AG09309 (cell line): ENCODE measurements around the gene RNF44.

ENCODE experiments used
- DNase-seq: peaks from one replicate; pipeline ENCODE4 v3.0.0-alpha.2; 2010; ENCODE audit warnings: low read depth
- H3K4me3 ChIP-seq: 2 replicates; pipeline ENCODE4 v1.5.1; 2011; ENCODE audit warnings: mild to moderate bottlenecking, low read depth, low read length, moderate library complexity; ENCODE audit not compliant: control insufficient read depth
- TF ChIP-seq, protein P1 (sequence below): IDR thresholded peaks from 2 replicates; pipeline ENCODE4 v1.5.1; 2011; ENCODE audit warnings: mild to moderate bottlenecking, low read depth, low read length, inconsistent platforms; ENCODE audit not compliant: insufficient read depth, control insufficient read depth; ENCODE audit errors: missing control alignments

RNF44 gene

DNA sequence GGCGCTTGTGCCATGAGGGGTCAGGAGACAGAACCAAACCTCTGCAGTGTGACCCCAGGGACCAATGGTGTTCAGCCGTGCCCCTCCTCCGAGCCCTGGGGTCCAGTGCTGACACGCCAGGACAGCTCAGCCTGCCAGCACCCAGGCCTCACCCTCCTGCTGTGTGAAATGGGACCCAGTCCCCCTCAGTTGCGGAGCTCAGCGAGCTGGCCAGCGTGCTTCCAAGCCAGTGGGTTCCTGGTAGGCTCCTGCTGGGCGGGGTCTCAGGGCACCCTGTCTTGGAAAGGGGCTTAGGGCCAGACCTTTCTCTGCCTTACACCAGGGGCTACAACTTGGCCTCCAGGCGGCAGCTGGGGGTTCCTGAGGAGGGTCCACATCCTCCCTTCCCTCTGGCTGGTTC is 4.4 kb downstream of the RNF44 start:
- no peak overlapping the region for H3K4me3 ChIP-seq
- DNase-seq: no peak
- TF ChIP-seq, protein P1, sequence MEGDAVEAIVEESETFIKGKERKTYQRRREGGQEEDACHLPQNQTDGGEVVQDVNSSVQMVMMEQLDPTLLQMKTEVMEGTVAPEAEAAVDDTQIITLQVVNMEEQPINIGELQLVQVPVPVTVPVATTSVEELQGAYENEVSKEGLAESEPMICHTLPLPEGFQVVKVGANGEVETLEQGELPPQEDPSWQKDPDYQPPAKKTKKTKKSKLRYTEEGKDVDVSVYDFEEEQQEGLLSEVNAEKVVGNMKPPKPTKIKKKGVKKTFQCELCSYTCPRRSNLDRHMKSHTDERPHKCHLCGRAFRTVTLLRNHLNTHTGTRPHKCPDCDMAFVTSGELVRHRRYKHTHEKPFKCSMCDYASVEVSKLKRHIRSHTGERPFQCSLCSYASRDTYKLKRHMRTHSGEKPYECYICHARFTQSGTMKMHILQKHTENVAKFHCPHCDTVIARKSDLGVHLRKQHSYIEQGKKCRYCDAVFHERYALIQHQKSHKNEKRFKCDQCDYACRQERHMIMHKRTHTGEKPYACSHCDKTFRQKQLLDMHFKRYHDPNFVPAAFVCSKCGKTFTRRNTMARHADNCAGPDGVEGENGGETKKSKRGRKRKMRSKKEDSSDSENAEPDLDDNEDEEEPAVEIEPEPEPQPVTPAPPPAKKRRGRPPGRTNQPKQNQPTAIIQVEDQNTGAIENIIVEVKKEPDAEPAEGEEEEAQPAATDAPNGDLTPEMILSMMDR: no peak

DNA sequence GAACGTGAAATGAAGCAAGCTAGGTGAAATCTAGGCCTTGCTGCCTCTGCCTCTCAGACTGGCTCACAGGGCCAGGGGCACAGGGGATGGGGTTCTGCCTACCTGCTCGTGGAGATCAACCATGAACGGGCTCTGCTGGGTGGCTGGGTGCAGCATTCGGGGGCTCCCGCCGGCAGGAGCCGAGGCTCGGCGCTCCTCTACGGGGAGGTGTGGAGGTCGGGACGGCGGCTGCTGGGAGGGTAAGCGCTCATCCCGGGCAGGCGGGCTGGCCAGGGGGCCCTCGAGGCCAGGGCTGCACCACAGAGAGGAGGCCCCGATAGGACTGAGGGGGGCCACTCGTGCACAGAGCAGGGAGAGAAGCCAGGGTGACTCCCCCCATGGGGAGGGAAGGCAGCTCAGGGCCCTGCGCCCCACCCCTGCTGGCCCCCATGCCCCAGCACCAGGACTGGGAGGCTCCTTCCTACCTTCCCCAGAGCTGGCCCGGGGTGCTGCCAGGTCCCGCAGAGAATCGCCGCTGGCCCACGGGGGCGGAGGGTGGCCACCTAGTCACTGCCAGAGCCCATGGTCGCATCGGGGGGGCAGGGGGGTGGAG is 5.2 kb downstream of the RNF44 start:
- DNase-seq: no peak
- TF ChIP-seq, protein P1: no peak
- no peak overlapping the region for H3K4me3 ChIP-seq

DNA sequence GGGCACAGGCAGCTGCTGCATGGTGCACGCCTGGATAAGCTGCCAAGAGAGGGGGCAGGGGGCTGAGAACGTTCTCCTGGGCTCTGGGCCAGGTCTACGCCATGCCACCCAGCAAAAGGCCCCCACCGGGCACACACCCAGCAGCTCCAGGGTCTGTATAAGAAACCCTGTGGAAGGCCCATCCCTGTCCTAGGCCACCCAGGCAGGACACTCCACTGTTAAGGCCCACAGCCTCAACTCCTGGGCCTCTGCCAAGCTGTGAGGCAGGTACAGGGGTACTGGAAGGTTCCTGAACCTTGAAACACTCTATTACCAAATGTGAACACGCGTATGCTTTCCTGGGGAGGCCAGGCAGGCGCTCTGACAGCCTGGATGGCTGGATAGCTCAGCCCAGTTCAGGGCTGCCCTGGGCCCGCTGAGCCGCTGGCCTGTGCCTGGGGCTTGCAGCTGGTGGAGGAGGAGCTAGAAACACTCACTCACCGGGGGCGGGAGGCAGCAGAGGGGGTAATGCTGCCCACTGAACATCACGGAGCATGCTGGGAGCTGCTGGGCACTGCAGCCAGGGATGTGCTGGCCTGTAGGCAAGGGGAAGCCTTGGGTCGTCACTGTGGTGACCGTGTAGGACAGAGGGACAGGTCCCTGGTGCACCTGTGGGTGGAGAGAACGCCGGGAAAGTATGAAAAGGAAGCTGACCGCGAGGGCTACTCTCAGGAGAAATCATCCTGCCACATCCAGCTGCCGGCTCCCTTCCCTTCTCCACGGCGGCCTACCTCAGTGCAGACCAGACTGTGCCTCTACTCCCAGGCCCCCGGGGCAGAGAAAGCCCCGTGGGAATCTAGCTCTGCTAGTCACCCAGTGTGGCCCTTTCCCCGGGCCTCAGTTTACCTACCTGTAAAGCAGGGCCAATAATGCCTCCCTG is 6.0 kb downstream of the RNF44 start:
- H3K4me3 ChIP-seq: no peak overlapping the region
- TF ChIP-seq, protein P1: no peak
- no peak for DNase-seq

DNA sequence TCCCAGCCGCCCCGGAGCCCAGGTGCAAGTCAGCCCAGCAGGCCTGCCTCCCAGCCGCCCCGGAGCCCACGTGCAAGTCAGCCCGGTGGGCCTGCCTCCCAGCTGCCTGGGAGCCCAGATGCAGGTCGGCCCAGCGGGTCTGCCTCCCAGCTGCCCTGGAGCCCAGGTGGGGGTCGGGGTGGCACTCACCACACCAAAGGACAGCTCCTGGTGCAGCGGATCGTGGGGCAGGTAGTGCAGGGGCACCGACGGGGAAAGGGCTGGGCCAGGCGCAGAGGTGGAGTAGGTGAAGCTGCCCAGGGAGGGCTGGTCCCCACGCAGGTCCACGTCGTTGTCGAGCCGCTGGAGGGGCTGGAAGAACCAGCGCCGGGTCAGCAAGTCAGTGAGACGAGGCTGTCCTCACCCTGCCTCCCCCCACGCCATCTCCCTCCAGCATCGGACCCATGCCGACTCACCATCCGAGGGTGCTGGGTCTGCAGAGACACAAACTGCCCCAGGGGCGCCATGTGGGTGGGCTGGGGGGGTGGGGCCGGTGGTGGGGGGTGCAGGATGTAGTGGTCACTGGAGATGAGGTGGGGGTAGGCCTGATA is 6.7 kb downstream of the RNF44 start:
- no peak overlapping the region for H3K4me3 ChIP-seq
- TF ChIP-seq, protein P1: no peak
- no peak for DNase-seq

DNA sequence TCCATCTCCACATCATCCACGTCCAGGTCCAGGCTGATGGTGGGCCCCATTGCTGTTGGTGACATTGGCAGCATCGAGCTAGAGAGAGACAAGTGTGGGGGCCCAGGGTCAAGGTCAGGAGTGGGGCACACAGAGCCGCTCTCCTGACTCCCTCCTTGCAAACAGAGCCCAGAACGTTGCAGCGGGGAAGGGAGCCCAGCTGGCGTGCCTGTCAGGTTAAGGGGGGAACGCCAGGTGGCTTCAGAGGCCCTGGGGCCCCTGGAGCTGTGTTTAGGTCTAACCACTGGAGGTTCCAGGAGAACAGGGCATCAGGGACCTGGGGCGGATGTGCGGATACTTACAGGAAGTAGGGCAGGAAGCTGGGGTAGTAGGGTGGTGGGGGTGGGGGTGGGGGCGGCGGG is 7.5 kb downstream of the RNF44 start:
- H3K4me3 ChIP-seq: no peak overlapping the region

DNA sequence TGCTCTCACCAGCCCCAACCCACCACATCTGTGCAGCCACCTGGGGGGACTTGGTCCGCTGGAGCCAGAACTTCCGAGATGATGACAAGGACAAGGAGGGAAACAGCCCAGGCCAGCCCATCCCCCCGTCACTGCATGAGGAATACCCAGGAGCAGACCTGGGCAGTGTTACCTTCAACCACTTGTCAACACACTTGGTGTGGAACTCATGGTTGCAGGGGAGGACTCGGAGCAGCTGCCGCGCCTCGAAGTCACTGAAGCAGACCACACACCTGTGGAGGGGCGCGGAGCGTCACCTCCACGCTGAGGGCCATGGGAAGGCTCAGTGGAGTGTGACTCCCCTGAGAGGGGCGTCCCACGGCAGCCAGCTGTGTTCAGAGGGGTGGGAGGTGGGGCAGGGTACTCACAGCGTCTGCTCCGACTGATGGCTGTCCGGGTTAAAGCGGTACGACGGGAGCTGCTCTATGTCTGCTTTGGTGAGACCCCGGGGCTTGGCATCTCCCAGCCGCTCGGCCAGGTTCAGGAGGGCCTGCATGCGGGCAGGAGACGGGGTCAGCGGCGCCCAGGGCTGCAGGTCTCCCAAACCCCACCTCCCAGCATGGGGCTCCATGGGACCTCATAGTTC is 8.0 kb downstream of the RNF44 start:
- H3K4me3 ChIP-seq: no peak overlapping the region
- TF ChIP-seq, protein P1: no peak
- no peak for DNase-seq

More for the DNA sequence above, 7.5 kb downstream of the RNF44 start:
- DNase-seq: no peak
- TF ChIP-seq, protein P1: no peak
